Adipose tissue (tissue), 3 donors: Measurements from ENCODE around the gene SMIM17. TPM values are rescaled to one million over a fixed set of nuclear protein-coding genes. Genes with fewer than 3 reads are reported as not detected.

Experiments
- H3K27ac ChIP-seq: one replicate; pipeline ENCODE4 v1.5.1; 2013; ENCODE audit warnings: low read depth, low read length
- WGBS, 3 donors: extraction: QIAGEN DNeasy Blood & Tissue Kit; methylation state at CpG; one replicate each; pipeline ENCODE4 v1.1.7; 2013; 5-methylcytosine and 5-hydroxymethylcytosine counted together
- polyA plus RNA-seq, 3 donors: library from polyadenylated mRNA; stranded (reverse); fragments of 200-250 nt; gene quantifications; one replicate each; pipeline ENCODE4 v1.2.3, GENCODE V29; 2013
- donor health status: healthy with polysubstance abuse.
- donor health status: Bipolar disorder and iron deficiency.
- donor health status: healthy.

SMIM17 gene
- polyA plus RNA-seq, 3 donors: 0.07 to 0.43 TPM; not detected in 1

GRCh38 chr19:56692206-56692895 lies 49.4 kb downstream of the SMIM17 start:
- 57 to 71% (median 71%) methylated on average over 8 of the region's 8 CpGs for WGBS, 3 donors
- H3K27ac ChIP-seq: no peak overlapping the region

GRCh38 chr19:56699552-56699951 lies 56.6 kb downstream of the SMIM17 start:
- H3K27ac ChIP-seq: no peak overlapping the region
- 71 to 80% (median 72%) methylated on average over 3 of the region's 3 CpGs for WGBS, 3 donors

- WGBS, 3 donors: 39 to 64% (median 50%) methylated on average over 1 of the region's 1 CpG
- H3K27ac ChIP-seq: no peak overlapping the region
Measured at GRCh38 chr19:56701895-56702294, 58.9 kb downstream of the SMIM17 start.

- no peak overlapping the region for H3K27ac ChIP-seq
- 36 to 47% (median 36%) methylated on average over 1 of the region's 1 CpG for WGBS, 3 donors
Measured at GRCh38 chr19:56705939-56706338, 63.0 kb downstream of the SMIM17 start.

Other genes starting within 250 kb of the SMIM17 start
- gene ZNF582, start 249.6 kb upstream of the SMIM17 start, polyA plus RNA-seq: 1 to 10 TPM; 2.1 to 3.8 (median 2.3) TPM
- 1 to 10 TPM; 1.5 to 2.1 (median 1.9) TPM for gene ZNF583, start 238.8 kb upstream of the SMIM17 start, polyA plus RNA-seq
- gene ZNF667, start 165.8 kb upstream of the SMIM17 start, polyA plus RNA-seq: 1 to 10 TPM in 2 of 3 donors, under 1 TPM in 1; 0.98 to 3.0 (median 1.6) TPM
- 1 to 10 TPM; 1.7 to 2.8 (median 1.8) TPM for gene ZNF471, start 135.3 kb upstream of the SMIM17 start, polyA plus RNA-seq
- gene ZFP28, start 104.2 kb upstream of the SMIM17 start, polyA plus RNA-seq: 1 to 10 TPM; 2.1 to 5.3 (median 2.6) TPM
- gene ZNF470, start 75.7 kb upstream of the SMIM17 start, polyA plus RNA-seq: 1 to 10 TPM in 1 of 3 donors, under 1 TPM in 2; 0.79 to 4.3 (median 0.92) TPM
- 1 to 10 TPM; 2.2 to 4.2 (median 3.4) TPM for gene ZNF71, start 47.9 kb upstream of the SMIM17 start, polyA plus RNA-seq
- gene ZNF835, start 28.6 kb downstream of the SMIM17 start, polyA plus RNA-seq: 1 to 10 TPM in 2 of 3 donors, under 1 TPM in 1; 0.11 to 2.0 (median 1.1) TPM
- 1 to 10 TPM; 1.3 to 2.4 (median 2.2) TPM for gene PEG3, start 197.6 kb downstream of the SMIM17 start, polyA plus RNA-seq
- under 1 TPM in 2 of 3 donors, not detected in 1; 0.09 to 0.12 TPM for gene ZIM2, start 197.6 kb downstream of the SMIM17 start, polyA plus RNA-seq